HepG2 (cell line): ENCODE data around the gene GPT2.
A peak's percentile ranks its signal among the peaks of the same experiment; 100 is the strongest.

ENCODE experiments used
- ATF7 ChIP-seq, 2 experiments: fragments of 450-650 bp in 1 of 2; sonication (generic) in 1 of 2; formaldehyde crosslinking in 1 of 2; IDR thresholded peaks; 2 replicates each; pipeline versions ENCODE4 v1.4.0 to v1.6.1; 2016 to 2020; ENCODE audit warnings: antibody characterized with exemption in 1 of 2, mild to moderate bottlenecking in 1 of 2, missing genetic modification reagents in 1 of 2
- CTCF ChIP-seq: sonication (generic); formaldehyde crosslinking; IDR thresholded peaks from 2 replicates; pipeline ENCODE4 v1.5.0; 2020; ENCODE audit warnings: mild to moderate bottlenecking, missing genetic modification reagents, moderate library complexity
- EZH2 ChIP-seq: conservative IDR thresholded peaks from 2 replicates; pipeline ENCODE4 v1.6.1; 2012; ENCODE audit warnings: mild to moderate bottlenecking, low read depth, low read length, moderate library complexity
- HCFC1 ChIP-seq: fragments of 150-350 bp; IDR thresholded peaks from 2 replicates; pipeline ENCODE4 v1.6.1; 2014; ENCODE audit warnings: low read depth, low read length
- HMG20A ChIP-seq: IDR thresholded peaks from 2 replicates; pipeline ENCODE4 v1.6.1; 2016; ENCODE audit warnings: borderline replicate concordance
- KLF9 ChIP-seq: IDR thresholded peaks from 2 replicates; pipeline ENCODE4 v1.6.1; 2016; ENCODE audit warnings: low read depth
- POLR2A ChIP-seq, 2 experiments: IDR thresholded peaks; 2 replicates each; pipeline ENCODE4 v1.6.1; 2011; ENCODE audit warnings: low read depth in 2 of 2, low read length in 2 of 2, mild to moderate bottlenecking in 1 of 2, moderate library complexity in 1 of 2; ENCODE audit not compliant: insufficient read depth in 1 of 2
- ZNF280D ChIP-seq: sonication (generic); formaldehyde crosslinking; IDR thresholded peaks from 2 replicates; pipeline ENCODE4 v1.5.1; 2020; ENCODE audit warnings: mild to moderate bottlenecking, missing genetic modification reagents
- ZNF577 ChIP-seq: sonication (generic); formaldehyde crosslinking; IDR thresholded peaks from 2 replicates; pipeline ENCODE4 v1.4.0; 2020; ENCODE audit warnings: mild to moderate bottlenecking, low read depth, missing genetic modification reagents, borderline replicate concordance
- ZNF616 ChIP-seq: sonication (generic); formaldehyde crosslinking; IDR thresholded peaks from 2 replicates; pipeline ENCODE4 v1.5.0; 2020; ENCODE audit warnings: low read depth, mild to moderate bottlenecking, missing genetic modification reagents
- TF ChIP-seq, protein P1 (sequence below), 2 experiments: sonication (generic) in 1 of 2; formaldehyde crosslinking in 1 of 2; IDR thresholded peaks; 2 replicates each; pipeline versions ENCODE4 v1.5.1 to v1.6.1; 2011 to 2020; ENCODE audit warnings: borderline replicate concordance in 1 of 2, low read depth in 1 of 2, low read length in 1 of 2, mild to moderate bottlenecking in 1 of 2, missing genetic modification reagents in 1 of 2, moderate library complexity in 1 of 2
- TF ChIP-seq, protein P2 (sequence below): sonication (generic); formaldehyde crosslinking; conservative IDR thresholded peaks from 2 replicates; pipeline ENCODE4 v1.4.0; 2020; ENCODE audit warnings: missing genetic modification reagents

- TF ChIP-seq CTCF (CRISPR knock-in tag) (0 out of 2 replicates have a peak, but pooled peaks have one; percentile 12), HMG20A (CRISPR knock-in tag) (no peak), HCFC1 (no peak), ATF7 (IDR thresholded peaks at IDR 0.05) (no peak), ATF7 (CRISPR knock-in tag; IDR thresholded peaks at IDR 0.05) (no peak), KLF9 (CRISPR knock-in tag) (no peak), EZH2 (no peak), ZNF280D (no peak), ZNF616 (no peak), POLR2A (IDR thresholded peaks at IDR 0.05; ENCODE audit: insufficient read depth in 1 of 2, low read depth in 2 of 2, low read length in 2 of 2) (no peak; a peak in 1 of 4 replicates), ZNF577 (no peak)
- TF ChIP-seq, protein P1, sequence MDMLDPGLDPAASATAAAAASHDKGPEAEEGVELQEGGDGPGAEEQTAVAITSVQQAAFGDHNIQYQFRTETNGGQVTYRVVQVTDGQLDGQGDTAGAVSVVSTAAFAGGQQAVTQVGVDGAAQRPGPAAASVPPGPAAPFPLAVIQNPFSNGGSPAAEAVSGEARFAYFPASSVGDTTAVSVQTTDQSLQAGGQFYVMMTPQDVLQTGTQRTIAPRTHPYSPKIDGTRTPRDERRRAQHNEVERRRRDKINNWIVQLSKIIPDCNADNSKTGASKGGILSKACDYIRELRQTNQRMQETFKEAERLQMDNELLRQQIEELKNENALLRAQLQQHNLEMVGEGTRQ (IDR thresholded peaks at IDR 0.05; ENCODE audit: low read depth, low read length) = no peak
- TF ChIP-seq, protein P1 (CRISPR knock-in tag; IDR thresholded peaks at IDR 0.05; ENCODE audit: borderline replicate concordance) = no peak
- TF ChIP-seq, protein P2, sequence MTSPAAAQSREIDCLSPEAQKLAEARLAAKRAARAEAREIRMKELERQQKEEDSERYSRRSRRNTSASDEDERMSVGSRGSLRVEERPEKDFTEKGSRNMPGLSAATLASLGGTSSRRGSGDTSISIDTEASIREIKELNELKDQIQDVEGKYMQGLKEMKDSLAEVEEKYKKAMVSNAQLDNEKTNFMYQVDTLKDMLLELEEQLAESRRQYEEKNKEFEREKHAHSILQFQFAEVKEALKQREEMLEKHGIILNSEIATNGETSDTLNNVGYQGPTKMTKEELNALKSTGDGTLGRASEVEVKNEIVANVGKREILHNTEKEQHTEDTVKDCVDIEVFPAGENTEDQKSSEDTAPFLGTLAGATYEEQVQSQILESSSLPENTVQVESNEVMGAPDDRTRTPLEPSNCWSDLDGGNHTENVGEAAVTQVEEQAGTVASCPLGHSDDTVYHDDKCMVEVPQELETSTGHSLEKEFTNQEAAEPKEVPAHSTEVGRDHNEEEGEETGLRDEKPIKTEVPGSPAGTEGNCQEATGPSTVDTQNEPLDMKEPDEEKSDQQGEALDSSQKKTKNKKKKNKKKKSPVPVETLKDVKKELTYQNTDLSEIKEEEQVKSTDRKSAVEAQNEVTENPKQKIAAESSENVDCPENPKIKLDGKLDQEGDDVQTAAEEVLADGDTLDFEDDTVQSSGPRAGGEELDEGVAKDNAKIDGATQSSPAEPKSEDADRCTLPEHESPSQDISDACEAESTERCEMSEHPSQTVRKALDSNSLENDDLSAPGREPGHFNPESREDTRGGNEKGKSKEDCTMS (CRISPR knock-in tag) = no peak
Observed at GRCh38 chr16:46900455-46901235, 16.5 kb downstream of the GPT2 start.
